ENCODE results near the gene GALP.

DNA sequence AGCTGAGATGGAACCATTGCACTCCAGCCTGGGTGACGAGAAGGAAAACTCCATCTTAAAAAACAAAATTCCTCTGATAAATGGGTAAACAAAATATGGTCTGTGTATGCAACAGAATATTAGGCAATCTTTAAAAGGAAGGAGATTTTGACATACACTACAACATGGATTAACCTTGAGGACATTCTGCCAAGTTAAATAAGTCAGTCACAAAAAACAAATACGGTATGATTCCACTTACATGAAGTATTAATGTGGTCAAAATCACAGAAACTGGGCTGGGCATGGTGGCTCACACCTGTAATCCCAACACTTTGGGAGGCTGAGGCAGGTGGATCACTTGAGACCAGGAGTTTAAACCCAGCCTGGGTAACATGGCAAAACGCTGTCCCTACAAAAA is 37.7 kb upstream of the GALP start:
- TF ChIP-seq, protein P1, sequence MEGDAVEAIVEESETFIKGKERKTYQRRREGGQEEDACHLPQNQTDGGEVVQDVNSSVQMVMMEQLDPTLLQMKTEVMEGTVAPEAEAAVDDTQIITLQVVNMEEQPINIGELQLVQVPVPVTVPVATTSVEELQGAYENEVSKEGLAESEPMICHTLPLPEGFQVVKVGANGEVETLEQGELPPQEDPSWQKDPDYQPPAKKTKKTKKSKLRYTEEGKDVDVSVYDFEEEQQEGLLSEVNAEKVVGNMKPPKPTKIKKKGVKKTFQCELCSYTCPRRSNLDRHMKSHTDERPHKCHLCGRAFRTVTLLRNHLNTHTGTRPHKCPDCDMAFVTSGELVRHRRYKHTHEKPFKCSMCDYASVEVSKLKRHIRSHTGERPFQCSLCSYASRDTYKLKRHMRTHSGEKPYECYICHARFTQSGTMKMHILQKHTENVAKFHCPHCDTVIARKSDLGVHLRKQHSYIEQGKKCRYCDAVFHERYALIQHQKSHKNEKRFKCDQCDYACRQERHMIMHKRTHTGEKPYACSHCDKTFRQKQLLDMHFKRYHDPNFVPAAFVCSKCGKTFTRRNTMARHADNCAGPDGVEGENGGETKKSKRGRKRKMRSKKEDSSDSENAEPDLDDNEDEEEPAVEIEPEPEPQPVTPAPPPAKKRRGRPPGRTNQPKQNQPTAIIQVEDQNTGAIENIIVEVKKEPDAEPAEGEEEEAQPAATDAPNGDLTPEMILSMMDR (IDR thresholded peaks at IDR 0.05) = no peak
- TF ChIP-seq POLR2A (IDR thresholded peaks at IDR 0.05) (no peak), EP300 (IDR thresholded peaks at IDR 0.05) (no peak)
